T-helper 17 cell (primary cell): Measurements from ENCODE around the gene HOXC10. TPM values are rescaled to one million over a fixed set of nuclear protein-coding genes. Genes with fewer than 3 reads are reported as not detected.

Experiments used
- ATAC-seq: fragments of 150-1000 bp; cut with Tn5 transposase; 2 replicates; pipeline ENCODE4 v1.10.0; 2021; ENCODE audit warnings: mild to moderate bottlenecking, moderate library complexity
- DNase-seq, 3 donors: peaks; one replicate each; pipeline versions ENCODE4 v3.0.0 to v3.0.0-alpha.2; 2020 to 2021
- H3K9me3 ChIP-seq: one replicate; pipeline ENCODE4 v1.7.0; 2013; ENCODE audit warnings: low read length, mild to moderate bottlenecking; ENCODE audit not compliant: control insufficient read depth, poor library complexity, severe bottlenecking
- H3K27ac Mint-ChIP-seq: one replicate; pipeline ENCODE4 v1.8.0; 2022; ENCODE audit warnings: mild to moderate bottlenecking, moderate library complexity, mixed read lengths
- H3K27me3 Mint-ChIP-seq: one replicate; pipeline ENCODE4 v1.8.0; 2022; ENCODE audit warnings: mixed read lengths
- H3K36me3 Mint-ChIP-seq: one replicate; pipeline ENCODE4 v1.8.0; 2022; ENCODE audit warnings: low read depth, mixed read lengths
- H3K4me1 Mint-ChIP-seq: one replicate; pipeline ENCODE4 v1.8.0; 2022; ENCODE audit warnings: mild to moderate bottlenecking, mixed read lengths
- H3K4me3 Mint-ChIP-seq: one replicate; pipeline ENCODE4 v1.8.0; 2022; ENCODE audit warnings: mild to moderate bottlenecking, moderate library complexity, mixed read lengths
- total RNA-seq, 4 donors: library from RNA in 2 of 4; stranded (reverse) in 2 of 4; gene quantifications; one replicate each; pipeline ENCODE4 v1.2.3 and lab custom pipeline; 2022 to 2026

The HOXC10 gene
- total RNA-seq, 2 donors from 2014 or later = not detected

- Mint-ChIP-seq H3K4me1 (peaks cover 5% of the 10 kb centered on the region), H3K27me3 (peaks cover 90% of the 10 kb centered on the region), H3K36me3 (peaks cover 3% of the 10 kb centered on the region), H3K4me3 (no peak overlapping the region), H3K27ac (no peak overlapping the region)
- DNase-seq = no peak
- no peaks in the 10 kb centered on the region for H3K9me3 ChIP-seq
- ATAC-seq = no peak
Observed at GRCh38 chr12:54039417-54040147, 54.6 kb downstream of the HOXC10 start.

Other genes with a start within 250 kb of the HOXC10 start
- gene CISTR, start 233.2 kb upstream of the HOXC10 start, total RNA-seq = not detected
- gene HOXC13, start 46.3 kb upstream of the HOXC10 start, total RNA-seq = not detected
- not detected for gene HOXC12, start 30.2 kb upstream of the HOXC10 start, total RNA-seq
- not detected for gene HOXC11, start 12.0 kb upstream of the HOXC10 start, total RNA-seq
- not detected for gene HOTAIR, start 10.2 kb upstream of the HOXC10 start, total RNA-seq
- not detected for gene HOXC9, start 15.0 kb downstream of the HOXC10 start, total RNA-seq
- not detected for gene HOXC8, start 23.8 kb downstream of the HOXC10 start, total RNA-seq
- not detected for gene HOXC6, start 43.3 kb downstream of the HOXC10 start, total RNA-seq
- not detected for gene HOXC5, start 47.9 kb downstream of the HOXC10 start, total RNA-seq
- not detected for gene HOXC4, start 68.7 kb downstream of the HOXC10 start, total RNA-seq
- 1 to 10 TPM; 8.6 to 9.2 TPM for gene SMUG1, start 203.8 kb downstream of the HOXC10 start, total RNA-seq